Measurements from ENCODE around the gene FKBP2. TPM values are rescaled to one million over a fixed set of nuclear protein-coding genes. Genes with fewer than 3 reads are reported as not detected.

Gene FKBP2
- total and polyA plus RNA-seq, 4 donors: 60.8 to 241 (median 124) TPM

GRCh38 chr11:64292460-64293254 is 51.8 kb downstream of the FKBP2 start:
- Histone ChIP-seq H3K27ac (ENCODE audit: low read depth in 1 of 2, low read length in 2 of 2) (no peak overlapping the region), H3K27me3 (ENCODE audit: control insufficient read depth in 4 of 4, insufficient read depth in 4 of 4, low read length in 3 of 4) (peaks cover 2 to 22% (median 6%) of the 10 kb centered on the region in 4 donors), H3K9ac (ENCODE audit: low read depth in 1 of 2, low read length in 2 of 2) (no peak overlapping the region), H3K36me3 (ENCODE audit: control insufficient read depth in 4 of 4, insufficient read depth in 3 of 4, low read depth in 1 of 4, low read length in 3 of 4) (no peaks in the 10 kb centered on the region), H3K4me3 (ENCODE audit: low read depth in 1 of 3, low read length in 3 of 3) (peak overlapping the region in 1 of 3 donors; percentile 32), H3K9me3 (ENCODE audit: control insufficient read depth in 4 of 4, low read length in 3 of 4) (no peaks in the 10 kb centered on the region), H3K4me1 (ENCODE audit: control insufficient read depth in 4 of 4, insufficient read depth in 4 of 4, low read length in 3 of 4) (peaks cover 0 to 25% (median 8%) of the 10 kb centered on the region in 4 donors)
- WGBS: 31% methylated on average over 42 of the region's 42 CpGs
- no peak for DNase-seq (ENCODE audit: low spot score)
- TF ChIP-seq, protein P1, sequence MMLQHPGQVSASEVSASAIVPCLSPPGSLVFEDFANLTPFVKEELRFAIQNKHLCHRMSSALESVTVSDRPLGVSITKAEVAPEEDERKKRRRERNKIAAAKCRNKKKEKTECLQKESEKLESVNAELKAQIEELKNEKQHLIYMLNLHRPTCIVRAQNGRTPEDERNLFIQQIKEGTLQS (IDR thresholded peaks at IDR 0.05): no peak
- TF ChIP-seq RXRA (IDR thresholded peaks at IDR 0.05): no peak

Other genes starting within 250 kb of the FKBP2 start
- under 1 TPM in 1 of 2 donors, not detected in 1; 0.05 TPM for gene FLRT1, start 205.2 kb upstream of the FKBP2 start, total RNA-seq
- gene FLRT1, start 205.2 kb upstream of the FKBP2 start, polyA plus RNA-seq: under 1 TPM; 0.02 to 0.32 TPM
- 10 to 100 TPM in 1 of 2 donors, 1 to 10 TPM in 1; 8.9 to 12.6 TPM for gene MACROD1, start 75.0 kb upstream of the FKBP2 start, total RNA-seq
- gene MACROD1, start 75.0 kb upstream of the FKBP2 start, polyA plus RNA-seq: 10 to 100 TPM; 13.5 to 25.9 TPM
- gene STIP1, start 54.9 kb upstream of the FKBP2 start, total RNA-seq: 10 to 100 TPM; 51.3 to 58.1 TPM
- gene STIP1, start 54.9 kb upstream of the FKBP2 start, polyA plus RNA-seq: 10 to 100 TPM; 22.6 to 33.7 TPM
- gene FERMT3, start 34.4 kb upstream of the FKBP2 start, total RNA-seq: 10 to 100 TPM; 11.0 to 47.2 TPM
- gene FERMT3, start 34.4 kb upstream of the FKBP2 start, polyA plus RNA-seq: 1 to 10 TPM; 3.4 to 8.5 TPM
- gene TRPT1, start 14.9 kb upstream of the FKBP2 start, total RNA-seq: 10 to 100 TPM; 14.0 to 22.9 TPM
- gene TRPT1, start 14.9 kb upstream of the FKBP2 start, polyA plus RNA-seq: 10 to 100 TPM; 18.7 to 37.8 TPM
- 10 to 100 TPM; 20.0 to 47.8 TPM for gene NUDT22, start 14.8 kb upstream of the FKBP2 start, total RNA-seq
- gene NUDT22, start 14.8 kb upstream of the FKBP2 start, polyA plus RNA-seq: 10 to 100 TPM; 37.9 to 44.5 TPM
- 10 to 100 TPM in 1 of 2 donors, 1 to 10 TPM in 1; 8.5 to 25.9 TPM for gene DNAJC4, start 10.5 kb upstream of the FKBP2 start, total RNA-seq
- gene DNAJC4, start 10.5 kb upstream of the FKBP2 start, polyA plus RNA-seq: 10 to 100 TPM; 22.7 to 24.3 TPM
- gene VEGFB, start 6.5 kb upstream of the FKBP2 start, total RNA-seq: 1 to 10 TPM; 3.6 to 9.5 TPM
- gene VEGFB, start 6.5 kb upstream of the FKBP2 start, polyA plus RNA-seq: 10 to 100 TPM; 11.9 to 17.3 TPM
- 10 to 100 TPM; 34.9 to 41.7 TPM for gene PPP1R14B, start 5.8 kb downstream of the FKBP2 start, total RNA-seq
- 10 to 100 TPM; 24.2 to 57.6 TPM for gene PPP1R14B, start 5.8 kb downstream of the FKBP2 start, polyA plus RNA-seq
- 1 to 10 TPM; 7.7 to 8.5 TPM for gene PLCB3, start 10.4 kb downstream of the FKBP2 start, total RNA-seq
- 1 to 10 TPM in 1 of 2 donors, under 1 TPM in 1; 0.79 to 3.1 TPM for gene PLCB3, start 10.4 kb downstream of the FKBP2 start, polyA plus RNA-seq
- 10 to 100 TPM; 16.0 to 21.1 TPM for gene BAD, start 43.6 kb downstream of the FKBP2 start, total RNA-seq
- 10 to 100 TPM; 39.3 to 39.5 TPM for gene BAD, start 43.6 kb downstream of the FKBP2 start, polyA plus RNA-seq
- gene GPR137, start 44.8 kb downstream of the FKBP2 start, total RNA-seq: 10 to 100 TPM in 1 of 2 donors, 1 to 10 TPM in 1; 6.9 to 11.0 TPM
- 10 to 100 TPM in 1 of 2 donors, 1 to 10 TPM in 1; 6.7 to 22.2 TPM for gene GPR137, start 44.8 kb downstream of the FKBP2 start, polyA plus RNA-seq
- not detected for gene KCNK4, start 50.2 kb downstream of the FKBP2 start, total RNA-seq
- gene KCNK4, start 50.2 kb downstream of the FKBP2 start, polyA plus RNA-seq: not detected
- gene CATSPERZ, start 59.3 kb downstream of the FKBP2 start, total RNA-seq: under 1 TPM in 1 of 2 donors, not detected in 1; 0.42 TPM
- not detected for gene CATSPERZ, start 59.3 kb downstream of the FKBP2 start, polyA plus RNA-seq
- gene ESRRA, start 64.4 kb downstream of the FKBP2 start, total RNA-seq: 10 to 100 TPM; 19.8 to 64.8 TPM
- gene ESRRA, start 64.4 kb downstream of the FKBP2 start, polyA plus RNA-seq: 10 to 100 TPM; 13.9 to 55.3 TPM
- 100 to 1,000 TPM in 1 of 2 donors, 10 to 100 TPM in 1; 52.5 to 137 TPM for gene TRMT112, start 76.5 kb downstream of the FKBP2 start, total RNA-seq
- gene TRMT112, start 76.5 kb downstream of the FKBP2 start, polyA plus RNA-seq: 100 to 1,000 TPM; 130 to 132 TPM
- 10 to 100 TPM; 66.8 to 93.4 TPM for gene PRDX5, start 77.0 kb downstream of the FKBP2 start, total RNA-seq
- gene PRDX5, start 77.0 kb downstream of the FKBP2 start, polyA plus RNA-seq: 100 to 1,000 TPM; 176 to 201 TPM
- 1 to 10 TPM; 4.4 to 4.9 TPM for gene CCDC88B, start 99.1 kb downstream of the FKBP2 start, total RNA-seq
- 1 to 10 TPM; 3.5 to 3.6 TPM for gene CCDC88B, start 99.1 kb downstream of the FKBP2 start, polyA plus RNA-seq
- gene RPS6KA4, start 118.1 kb downstream of the FKBP2 start, total RNA-seq: 10 to 100 TPM; 10.8 to 13.5 TPM
- 1 to 10 TPM; 2.0 to 9.1 TPM for gene RPS6KA4, start 118.1 kb downstream of the FKBP2 start, polyA plus RNA-seq

Data from liver (tissue), 9 donors.